ENCODE results near the gene ASB5.
A peak's percentile ranks its signal among the peaks of the same experiment; 100 is the strongest.
"Not testable (repeated sequence)": the region's sequence is repeated elsewhere in the genome, so short reads cannot be mapped to it uniquely, and the experiment has no call there.

The ASB5 gene

DNA sequence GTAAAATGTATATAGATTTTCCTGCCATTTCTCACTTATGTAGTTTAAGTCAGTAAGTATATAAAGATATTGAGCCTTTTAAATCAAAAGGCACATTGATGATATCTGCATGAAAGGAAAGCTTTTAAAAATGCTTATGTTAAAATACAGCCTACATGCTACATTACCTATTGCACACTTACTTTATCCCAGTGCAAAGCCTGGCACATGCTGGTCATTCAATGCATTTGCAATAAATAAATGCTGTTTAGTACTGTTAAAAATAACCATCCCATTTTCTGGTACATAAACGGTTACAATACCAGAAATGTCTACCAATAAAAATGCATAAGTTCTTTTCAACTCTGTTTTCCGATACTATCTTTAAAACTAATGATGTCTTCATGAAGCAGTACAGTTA, 51.5 kb downstream of the ASB5 start:
- FAIRE-seq = no peak

DNA sequence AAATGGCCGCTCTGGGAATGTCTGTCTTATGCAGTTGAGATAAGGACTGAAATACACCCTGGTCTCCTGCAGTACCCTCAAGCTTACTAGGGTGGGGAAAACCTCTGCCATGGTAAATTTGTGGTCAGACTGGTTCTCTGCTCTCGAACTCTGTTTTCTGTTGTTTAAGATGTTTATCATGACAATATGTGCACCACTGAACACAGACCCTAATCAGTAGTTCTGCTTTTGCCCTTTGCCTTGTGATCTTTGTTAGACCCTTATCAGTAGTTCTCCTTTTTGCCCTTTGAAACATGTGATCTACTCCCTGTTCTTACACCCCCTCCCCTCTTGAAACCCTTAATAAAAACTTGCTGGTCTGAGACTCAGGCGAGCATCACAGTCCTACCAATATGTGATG, 56.7 kb downstream of the ASB5 start:
- not testable (repeated sequence) for FAIRE-seq

DNA sequence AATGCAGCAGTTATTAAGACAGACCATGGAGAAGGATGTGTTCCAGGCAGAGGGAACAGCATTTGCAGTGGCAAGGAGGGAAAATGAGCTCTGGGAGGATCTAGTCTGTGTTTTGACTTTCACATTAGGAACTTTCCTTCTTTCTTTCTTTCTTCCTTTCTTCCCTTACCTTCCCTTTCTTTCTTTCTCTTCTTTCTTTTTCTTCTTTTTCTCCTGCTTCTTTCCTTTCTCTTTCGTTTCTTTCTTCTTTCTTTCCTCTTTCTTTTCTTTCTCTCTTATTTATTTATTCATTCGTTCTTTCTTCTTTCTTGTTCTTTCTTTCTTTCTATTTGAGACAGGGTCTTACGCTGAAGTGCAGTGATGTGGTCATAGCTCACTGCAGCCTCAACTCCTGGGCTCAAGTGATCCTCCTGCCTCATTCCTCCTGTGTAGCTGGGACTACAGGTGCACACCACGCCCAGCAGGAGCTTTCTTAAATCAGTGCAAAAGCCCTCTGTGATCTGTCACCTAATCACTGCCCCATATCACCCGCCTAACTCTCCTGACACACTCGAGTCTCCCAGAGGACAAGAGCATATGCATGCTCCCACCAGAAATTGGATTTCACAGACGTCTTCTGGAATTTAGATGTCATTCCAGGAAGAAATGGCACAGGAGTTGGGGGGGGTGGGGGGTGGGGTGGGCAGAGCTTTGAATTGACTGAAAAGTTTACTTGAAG, 58.3 kb downstream of the ASB5 start:
- FAIRE-seq = no peak

- FAIRE-seq = no peak
Observed at GRCh38 chr4:176210101-176210500, 58.9 kb downstream of the ASB5 start.

- FAIRE-seq = no peak
Observed at GRCh38 chr4:176209535-176209934, 59.5 kb downstream of the ASB5 start.

DNA sequence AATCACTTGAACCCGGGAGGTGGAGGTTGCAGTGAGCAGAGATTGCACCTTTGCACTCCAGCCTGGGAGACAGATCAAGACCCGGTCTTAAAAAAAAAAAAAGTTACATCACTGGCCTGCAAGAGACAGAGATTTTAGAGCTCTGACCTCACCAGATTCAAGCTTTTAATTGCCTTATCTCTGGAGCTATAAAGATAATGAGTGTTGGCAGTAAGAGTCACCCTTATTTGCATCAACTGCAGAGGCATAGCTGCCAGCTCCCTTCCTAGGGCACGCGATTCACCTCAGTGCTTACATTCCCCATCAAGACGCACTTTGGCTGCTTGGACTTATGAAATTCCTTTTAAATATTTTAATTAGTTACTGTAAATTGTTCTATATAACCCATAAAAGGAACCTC, 61.2 kb downstream of the ASB5 start:
- no peak for FAIRE-seq

- no peak for FAIRE-seq
Observed at GRCh38 chr4:176205299-176205698, 63.7 kb downstream of the ASB5 start.

GRCh38 chr4:176198316-176198903, 70.6 kb downstream of the ASB5 start:
- no peak for FAIRE-seq

GRCh38 chr4:176195184-176195978, 73.6 kb downstream of the ASB5 start, which contains the start of gene SPATA4:
Gene SPATA4, minus strand, starts transcription at chr4:176195585. Its CDS starts 23 bp downstream, at chr4:176195562.
- peak; percentile 14 for FAIRE-seq

DNA sequence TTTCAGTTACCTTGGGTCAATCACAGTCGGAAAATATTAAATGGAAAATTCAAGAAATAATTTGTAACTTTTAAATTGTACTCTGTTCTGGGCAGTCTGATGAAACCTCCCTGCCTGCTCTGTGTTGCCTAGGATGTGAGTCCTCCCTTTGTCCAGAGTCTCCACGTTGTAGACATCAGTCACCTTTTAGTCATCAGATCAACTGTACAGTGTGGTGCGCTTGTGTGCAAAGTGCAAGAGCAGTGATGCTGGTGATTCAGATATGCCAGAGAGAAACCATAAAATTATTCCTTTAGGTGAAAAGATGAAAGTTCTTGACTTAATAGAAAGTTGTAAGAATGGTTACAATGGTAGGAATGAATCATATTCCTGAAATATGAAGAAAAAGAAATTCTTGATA, 75.1 kb downstream of the ASB5 start:
- no peak for FAIRE-seq

DNA sequence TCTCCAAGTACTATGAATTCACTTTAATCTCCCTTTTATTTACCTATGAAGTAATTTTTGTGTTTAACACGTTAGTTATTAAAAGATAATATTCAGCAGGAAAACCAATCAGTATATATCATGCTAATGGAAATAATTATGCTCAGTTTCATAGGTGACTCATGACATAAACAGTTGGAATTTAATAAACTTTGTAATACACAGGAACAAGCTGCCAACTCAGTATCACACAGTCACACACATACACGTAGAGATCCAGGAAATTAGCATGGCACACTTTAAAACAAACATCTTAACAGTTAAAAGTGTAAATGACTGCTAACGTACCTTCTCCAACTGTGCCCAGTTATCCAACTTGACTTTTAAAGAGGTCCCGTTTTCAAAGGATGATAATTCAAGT, 75.9 kb downstream of the ASB5 start:
- no peak for FAIRE-seq

DNA sequence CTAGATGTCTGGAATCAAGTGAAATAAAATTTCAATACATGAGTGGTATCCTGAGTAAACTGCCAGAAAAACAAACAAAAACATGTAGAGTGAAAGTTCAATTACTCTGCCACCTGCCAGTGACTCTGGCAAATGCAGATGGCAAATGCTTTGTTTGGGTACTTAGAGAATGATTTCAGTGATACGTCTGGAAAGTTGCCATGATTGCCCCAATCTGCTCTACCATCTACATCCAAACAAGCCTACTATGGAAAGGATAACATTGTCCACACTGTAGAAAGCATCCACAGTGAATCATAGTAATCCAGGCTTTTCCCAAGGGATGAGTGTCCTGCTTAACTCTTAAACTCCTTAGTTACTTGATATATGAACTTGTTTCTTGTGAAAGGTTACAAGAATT, 77.0 kb downstream of the ASB5 start:
- FAIRE-seq = no peak

DNA sequence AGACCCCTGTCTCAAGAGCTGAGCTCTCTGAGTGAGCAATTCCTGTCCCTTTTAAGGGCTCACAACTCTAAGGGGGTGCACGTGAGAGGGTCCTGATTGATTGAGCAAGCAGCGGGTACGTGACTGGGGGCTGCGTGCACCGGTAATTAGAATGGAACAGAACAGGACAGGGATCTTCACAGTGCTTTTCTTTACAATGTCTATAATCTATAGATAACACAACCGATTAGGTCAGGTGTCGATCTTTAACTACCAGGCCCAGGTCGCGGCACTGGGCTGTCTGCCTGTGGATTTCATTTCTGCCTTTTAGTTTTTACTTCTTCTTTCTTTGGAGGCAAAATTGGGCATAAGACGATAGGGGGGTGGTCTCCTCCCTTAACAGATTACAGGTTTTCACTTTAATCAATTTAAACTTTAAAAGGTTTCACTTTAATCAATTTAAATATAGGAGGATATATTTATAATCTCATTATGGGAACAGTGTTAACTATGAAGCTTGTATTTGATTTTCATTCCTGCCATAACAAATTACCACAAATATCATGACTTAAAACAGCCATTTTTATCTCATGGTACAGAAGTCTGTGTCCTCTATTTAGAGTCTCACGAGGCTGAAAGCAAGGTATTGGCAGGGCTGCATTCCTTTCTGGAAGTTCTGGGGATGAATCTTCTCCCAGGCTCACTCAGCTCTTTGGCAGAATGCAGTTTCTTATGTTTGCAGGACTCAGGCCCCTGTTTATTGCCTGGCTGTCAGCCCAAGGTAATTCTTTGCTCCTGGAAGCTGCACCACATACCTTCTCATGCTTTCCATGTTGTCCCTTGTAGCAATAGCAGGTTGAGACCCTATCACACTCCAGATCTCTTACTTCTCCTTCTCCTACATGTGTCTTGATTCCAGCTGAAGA, 78.9 kb downstream of the ASB5 start:
- no peak for FAIRE-seq

- FAIRE-seq = no peak
Observed at GRCh38 chr4:176188654-176189053, 80.4 kb downstream of the ASB5 start.

- FAIRE-seq = no peak
Observed at GRCh38 chr4:176187624-176188023, 81.4 kb downstream of the ASB5 start.

- no peak for FAIRE-seq
Observed at GRCh38 chr4:176186671-176187395, 82.2 kb downstream of the ASB5 start.

GRCh38 chr4:176186067-176186466, 83.0 kb downstream of the ASB5 start:
- no peak for FAIRE-seq

DNA sequence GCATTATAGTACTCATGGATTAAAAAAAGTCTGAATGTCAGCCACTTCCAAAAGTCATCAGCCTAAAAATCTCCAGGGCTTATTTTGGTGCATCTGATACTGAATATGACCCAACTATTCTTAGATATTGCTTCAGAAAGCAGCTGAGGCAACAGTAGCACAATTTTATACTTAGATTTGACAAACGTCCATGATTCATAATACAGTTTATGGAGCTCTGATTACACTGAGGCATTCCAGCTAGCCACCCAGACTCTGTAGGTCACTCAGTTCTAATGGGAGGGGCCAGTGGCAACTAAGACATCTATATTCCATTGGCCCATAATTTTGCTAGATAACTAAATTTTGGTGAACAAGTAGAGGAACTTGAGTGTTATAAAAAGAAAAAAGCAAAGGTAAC, 84.0 kb downstream of the ASB5 start:
- no peak for FAIRE-seq
